ENCODE measurements around the gene ATF5.
A peak's percentile ranks its signal among the peaks of the same experiment; 100 is the strongest.

ATF5 gene

GRCh38 chr19:49894879-49895565 is 34.0 kb upstream of the ATF5 start:
- no peak for DNase-seq

GRCh38 chr19:49895566-49896297 is 33.3 kb upstream of the ATF5 start:
- peak; percentile 13 to 30 for DNase-seq

- DNase-seq, result peak; percentile 37 to 69
Observed at GRCh38 chr19:49896863-49897621, 32.0 kb upstream of the ATF5 start, which contains the start of gene IL4I1. Gene IL4I1, minus strand, starts transcription at chr19:49896887. Its CDS starts 727 bp downstream, at chr19:49896160.

GRCh38 chr19:49904136-49904535 is 24.9 kb upstream of the ATF5 start:
- DNase-seq, result no peak

DNA sequence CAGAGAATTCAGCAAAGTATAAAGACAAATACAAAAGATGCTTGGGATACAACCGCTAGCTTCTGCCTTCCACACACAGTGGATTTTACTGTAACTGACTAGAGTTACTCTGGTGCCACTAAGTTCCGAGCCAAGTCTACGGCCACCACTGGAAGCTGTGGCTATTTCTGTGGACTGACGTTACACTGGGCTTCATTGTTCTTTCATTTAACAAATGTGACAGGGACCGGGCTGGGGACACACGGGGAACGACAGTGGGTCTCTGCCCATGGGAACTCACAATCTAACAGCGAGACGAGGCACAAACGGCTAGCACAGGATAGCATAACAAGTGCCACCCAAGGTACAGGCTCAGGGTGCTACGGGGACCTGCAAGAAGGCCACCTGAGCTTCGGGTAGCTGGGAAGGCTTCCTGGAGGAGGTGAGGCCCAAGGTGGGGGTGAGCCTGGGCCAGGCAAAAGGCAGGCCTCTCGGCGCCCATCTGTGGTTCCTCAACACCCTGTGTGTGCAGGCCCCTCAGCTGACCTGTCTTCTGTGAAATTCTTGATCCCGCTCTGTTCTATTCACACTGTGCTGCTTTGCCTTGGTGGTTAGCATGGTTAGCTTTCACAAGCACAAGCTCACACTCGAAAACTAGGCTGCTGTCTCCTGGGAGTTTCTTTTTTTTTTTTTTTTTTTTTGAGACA is 22.0 kb upstream of the ATF5 start:
- no peak for DNase-seq

GRCh38 chr19:49907745-49908446 is 21.1 kb upstream of the ATF5 start:
- no peak for DNase-seq

- no peak for DNase-seq
Observed at GRCh38 chr19:49908480-49909420, 20.3 kb upstream of the ATF5 start.

- no peak for DNase-seq
Observed at GRCh38 chr19:49910179-49910578, 18.8 kb upstream of the ATF5 start.

- peak in 1 of 2 experiments; percentile 19 for DNase-seq
Observed at GRCh38 chr19:49911381-49912145, 17.4 kb upstream of the ATF5 start.

DNA sequence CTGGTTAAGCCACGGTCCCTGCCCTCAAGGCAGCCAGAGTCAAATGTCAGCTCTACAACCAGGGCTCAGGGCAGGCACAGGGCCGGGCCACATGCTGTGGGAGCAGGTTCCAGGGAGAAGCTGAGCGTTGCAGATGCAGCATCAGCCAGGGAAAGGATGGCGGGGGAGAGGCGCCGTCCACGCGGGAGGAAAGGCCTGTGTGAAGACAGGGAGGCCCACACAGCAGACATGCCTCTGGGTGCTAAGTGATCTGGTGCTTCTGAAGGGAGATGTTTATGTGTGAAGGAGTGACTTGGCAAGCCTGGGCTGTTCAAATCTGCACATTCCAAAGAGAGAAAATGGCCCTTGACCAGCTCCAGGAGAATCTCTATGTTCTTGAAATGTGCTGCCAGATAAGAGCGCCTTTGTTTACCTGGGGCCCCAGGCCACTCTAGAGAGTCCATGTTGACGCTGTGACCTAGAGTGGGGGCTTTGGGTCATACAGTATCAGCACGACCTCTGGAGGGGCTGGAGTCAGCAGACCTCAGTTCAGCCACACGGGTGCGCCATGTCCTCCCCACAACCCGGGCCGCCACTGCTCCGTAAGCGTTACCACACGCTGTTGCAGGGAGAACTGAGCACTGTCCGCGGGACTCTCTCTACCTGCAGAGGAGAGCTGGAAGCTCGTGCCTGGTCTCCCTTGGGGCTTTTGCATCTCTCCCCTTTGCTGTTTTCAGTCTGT is 15.9 kb upstream of the ATF5 start:
- no peak for DNase-seq

DNA sequence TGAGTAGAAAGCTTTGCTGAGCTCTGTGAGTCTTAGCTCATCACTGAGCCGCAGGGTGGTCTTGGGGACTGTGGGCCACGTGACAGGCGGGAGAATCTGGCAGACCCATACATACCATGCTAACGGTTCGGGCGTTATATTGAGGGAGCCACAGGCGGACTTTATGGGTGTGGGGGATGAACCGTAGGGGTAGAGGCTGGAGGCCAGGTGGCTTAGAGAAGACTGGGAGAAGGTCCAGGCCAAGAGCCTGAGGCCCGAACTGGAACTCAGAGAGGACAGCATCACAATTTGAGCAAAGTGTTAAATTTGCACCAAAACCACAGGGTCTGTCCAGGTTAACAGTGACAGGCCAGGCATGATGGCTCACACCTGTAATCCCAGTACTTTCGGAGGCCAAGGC is 15.3 kb upstream of the ATF5 start:
- no peak for DNase-seq

DNA sequence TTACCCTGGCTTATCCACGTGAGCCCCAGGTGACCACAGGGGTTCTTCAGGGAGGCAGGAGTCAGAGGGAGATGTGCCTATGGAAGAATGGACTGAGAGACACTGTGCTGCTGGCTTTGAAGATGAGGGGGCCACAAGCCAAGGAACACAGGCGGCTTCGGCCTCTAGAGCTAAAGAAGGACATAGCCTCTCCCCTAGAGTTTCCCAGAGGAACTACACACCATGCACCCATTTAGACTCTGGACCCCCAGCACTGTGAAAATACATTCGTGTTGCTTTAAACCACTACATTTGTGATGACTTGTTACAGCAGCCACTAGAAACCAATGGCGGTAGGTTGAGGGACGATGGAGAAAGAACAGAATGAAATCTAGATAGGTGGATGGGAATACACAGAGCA is 13.7 kb upstream of the ATF5 start:
- no peak for DNase-seq

DNA sequence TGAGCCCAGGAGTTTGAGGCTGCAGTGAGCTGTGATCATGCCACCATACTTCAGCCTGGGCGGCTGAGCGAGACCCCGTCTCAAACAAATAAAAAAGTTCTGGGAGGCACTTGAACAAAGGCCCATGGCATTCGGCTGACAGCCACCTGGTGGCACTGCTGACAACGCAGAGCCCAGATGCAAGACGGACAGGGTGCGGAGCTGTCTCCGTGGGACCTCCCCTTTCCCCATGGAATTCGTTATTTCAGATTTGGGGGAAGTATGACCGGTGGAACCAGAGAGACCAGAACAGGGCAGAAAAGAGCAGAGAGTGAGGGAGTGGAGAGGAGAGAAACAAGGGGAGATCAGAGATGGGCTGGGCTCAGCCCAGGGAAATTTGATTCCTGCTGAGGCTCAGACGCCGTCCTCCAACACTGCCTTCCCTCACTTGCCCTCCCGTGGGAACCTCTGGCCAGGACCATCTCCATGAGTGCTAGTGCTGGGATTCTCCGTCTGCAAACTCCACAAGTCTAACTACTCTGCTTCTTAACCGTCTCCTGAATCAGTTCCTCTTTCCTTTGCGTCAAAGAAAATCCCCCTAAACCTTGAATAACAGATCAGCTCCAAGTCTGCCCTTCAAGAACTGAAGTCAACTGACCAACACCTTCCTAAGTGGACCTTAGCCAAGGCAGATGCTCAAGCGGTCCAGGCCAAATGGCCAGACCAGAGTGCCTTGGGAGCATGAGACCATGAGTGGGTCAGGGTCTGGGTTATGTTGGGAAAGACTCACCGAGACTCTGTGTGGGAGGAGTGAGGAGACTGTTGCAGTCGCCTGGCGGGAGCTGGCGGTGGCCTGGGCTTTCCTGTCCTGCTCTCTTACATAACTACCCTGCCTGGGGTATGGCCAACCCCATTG is 11.9 kb upstream of the ATF5 start:
- DNase-seq, result no peak

DNA sequence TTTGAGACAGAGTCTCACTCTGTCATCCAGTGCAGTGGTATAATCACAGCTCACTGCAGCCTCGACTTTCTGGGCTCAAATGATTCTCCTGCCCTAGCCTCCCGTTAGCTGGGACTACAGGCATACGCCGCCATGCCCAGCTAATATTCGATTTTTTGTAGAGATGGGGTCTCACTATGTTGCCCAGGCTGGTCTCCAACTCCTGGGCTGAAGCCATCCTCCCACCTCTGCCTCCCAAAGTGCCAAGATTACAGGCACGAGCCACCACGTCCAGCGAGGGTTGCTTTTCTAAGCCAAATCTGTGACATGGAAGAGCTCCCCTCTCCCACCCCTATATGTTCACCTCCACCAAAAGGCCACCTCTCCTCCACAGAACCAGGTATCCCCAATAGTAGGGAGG is 10.9 kb upstream of the ATF5 start:
- no peak for DNase-seq

- no peak for DNase-seq
Observed at GRCh38 chr19:49920624-49921363, 8.2 kb upstream of the ATF5 start.

DNA sequence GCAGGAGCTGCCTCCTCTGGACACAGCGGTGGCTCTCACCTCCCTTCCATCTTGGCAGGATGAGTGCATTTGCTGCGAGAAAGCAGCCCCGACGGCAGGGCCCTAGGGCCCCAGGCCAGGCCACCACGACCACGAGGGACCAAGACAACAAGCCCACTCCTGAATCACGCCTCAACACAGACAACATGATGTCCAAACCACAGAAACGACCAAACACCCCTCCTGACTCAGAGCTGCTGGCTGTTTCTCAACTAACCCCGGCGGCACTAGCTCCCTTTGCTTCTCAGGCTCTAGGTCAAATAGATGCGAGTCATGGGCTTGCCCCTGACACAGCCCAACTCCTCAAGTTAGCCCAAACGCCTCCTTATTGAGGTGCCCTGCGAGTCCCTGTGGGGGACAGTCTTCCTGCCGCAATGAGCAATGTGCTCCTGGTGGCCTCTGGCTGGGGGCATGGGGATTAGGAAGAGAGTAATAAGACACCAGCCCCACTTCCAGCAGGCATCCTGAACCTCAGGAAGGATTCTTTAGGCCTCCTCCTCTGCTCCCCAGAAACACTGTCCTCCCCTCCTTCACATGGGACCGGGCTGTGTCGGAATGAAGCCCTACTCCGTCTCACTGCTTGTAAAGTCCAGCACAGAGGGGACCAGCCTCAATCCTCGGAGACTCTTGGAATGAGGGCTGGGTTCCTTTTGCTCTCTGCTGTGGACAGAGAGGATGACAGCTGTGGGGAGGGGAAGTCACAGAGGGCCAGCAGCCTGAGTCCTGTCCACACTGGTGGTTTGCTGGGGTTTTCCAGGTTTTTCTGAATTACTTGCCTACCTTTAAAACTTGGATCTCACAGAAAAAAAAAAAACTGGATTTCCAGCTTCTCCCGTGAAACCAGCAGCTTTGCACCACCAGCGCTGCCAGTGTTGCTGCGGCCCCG is 6.9 kb upstream of the ATF5 start:
- DNase-seq, result no peak
